Measurements from ENCODE around the gene PDPN.

Gene PDPN

DNA sequence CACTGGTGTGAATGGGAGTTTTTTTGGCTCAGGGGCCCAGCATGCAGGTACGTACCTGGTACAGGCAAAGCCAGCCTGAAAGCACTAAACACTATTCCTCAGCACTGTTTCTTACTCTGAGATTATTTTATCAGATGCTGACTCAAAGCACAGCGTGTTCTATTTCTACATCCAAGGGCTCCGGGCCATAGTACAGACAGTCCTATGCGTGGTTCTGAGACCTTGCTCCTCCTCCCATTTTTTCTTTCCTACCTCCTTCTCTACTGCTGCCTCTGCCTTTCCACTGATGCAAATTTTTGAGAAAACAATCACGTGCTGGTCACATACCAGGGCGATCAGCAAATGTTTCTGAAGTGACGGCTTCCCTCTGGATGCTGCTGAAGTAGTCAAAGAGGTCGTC lies 36.3 kb downstream of the PDPN start:
- DNase-seq, result no peak

DNA sequence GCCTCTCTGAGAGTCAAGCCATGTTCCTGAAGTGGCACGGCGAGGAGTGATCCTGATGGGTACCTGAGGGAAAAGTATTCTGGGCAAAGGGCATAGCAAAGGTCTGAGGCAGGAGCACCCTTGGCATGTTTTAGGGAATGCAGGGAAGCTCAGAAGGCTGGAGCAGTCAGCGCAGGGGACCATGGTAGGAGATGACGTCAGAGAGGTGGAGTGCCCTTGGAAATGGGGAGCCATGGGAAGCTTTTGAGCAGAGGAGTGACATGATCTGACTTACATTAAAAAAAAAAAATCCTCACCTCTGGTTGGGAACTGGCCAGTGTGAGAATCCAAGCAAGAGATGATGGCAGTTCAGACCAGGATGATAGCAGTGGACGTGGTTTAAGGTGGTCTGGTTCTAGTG lies 37.2 kb downstream of the PDPN start:
- DNase-seq, result no peak

DNA sequence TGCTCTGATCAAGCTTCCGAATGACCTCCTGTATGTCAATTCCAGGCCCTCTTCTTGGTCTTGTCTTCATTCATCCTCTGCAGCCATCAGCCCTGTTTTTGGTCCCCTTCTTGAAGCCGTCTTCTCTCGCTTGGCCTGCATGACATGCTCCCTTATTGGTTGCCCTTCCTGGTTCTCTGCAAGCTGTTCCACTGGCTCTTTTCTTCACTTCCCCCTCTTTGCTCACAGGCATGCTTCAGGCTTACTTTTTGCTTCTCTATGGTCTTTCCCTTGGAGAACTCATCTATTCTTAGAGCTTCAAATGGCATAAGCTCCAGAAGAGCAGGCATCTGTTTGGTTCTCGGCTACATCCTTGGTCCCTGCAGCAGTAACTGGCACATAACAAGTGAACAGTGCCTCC lies 38.8 kb downstream of the PDPN start:
- no peak for DNase-seq

DNA sequence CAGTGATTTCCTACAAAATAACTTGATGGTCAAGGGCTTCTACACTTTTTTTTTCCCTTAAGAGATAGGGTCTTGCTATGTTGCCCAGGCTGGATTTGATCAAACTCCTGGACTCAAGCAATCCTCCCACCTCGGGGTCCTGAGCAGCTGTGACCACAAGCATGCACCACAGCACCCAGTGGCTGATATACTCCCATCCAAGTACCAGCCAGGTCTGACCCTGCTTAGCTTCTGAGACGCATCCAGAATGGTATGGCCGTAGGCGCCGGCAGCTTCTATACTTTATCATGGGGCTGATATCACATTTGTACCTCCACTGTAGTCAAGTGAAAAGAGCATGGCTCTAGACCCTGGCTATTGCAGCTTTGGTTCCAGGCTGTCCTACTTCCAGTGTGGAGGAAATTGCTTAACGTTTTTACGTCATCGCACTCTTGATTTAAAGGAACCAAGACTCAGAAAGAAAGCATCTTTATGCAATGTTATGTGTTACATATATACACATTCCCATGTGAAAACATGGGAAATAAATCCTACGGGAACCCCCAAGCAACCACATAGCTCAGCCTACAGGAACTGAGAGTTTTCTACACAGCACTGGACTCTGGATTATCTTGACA lies 39.5 kb downstream of the PDPN start:
- DNase-seq, result no peak

DNA sequence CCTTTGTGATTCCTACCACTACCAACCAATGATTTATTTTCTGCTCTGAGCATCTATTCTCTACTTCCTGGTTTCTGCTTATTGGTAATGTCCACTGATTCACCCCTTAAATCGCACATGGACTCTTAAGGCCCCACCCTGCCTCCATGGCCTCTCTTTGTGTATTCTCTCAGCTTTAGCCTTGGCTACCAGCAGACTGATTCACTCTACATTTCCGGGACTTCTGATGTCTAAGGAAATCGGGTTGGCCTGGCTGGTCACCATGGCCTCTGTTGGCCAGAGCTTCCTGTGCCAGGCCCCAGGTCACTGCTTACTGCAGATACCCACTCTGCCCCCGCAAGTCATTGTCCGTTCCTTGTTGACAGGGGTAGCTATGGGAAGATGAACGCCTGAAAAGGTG lies 40.9 kb downstream of the PDPN start:
- no peak for DNase-seq

DNA sequence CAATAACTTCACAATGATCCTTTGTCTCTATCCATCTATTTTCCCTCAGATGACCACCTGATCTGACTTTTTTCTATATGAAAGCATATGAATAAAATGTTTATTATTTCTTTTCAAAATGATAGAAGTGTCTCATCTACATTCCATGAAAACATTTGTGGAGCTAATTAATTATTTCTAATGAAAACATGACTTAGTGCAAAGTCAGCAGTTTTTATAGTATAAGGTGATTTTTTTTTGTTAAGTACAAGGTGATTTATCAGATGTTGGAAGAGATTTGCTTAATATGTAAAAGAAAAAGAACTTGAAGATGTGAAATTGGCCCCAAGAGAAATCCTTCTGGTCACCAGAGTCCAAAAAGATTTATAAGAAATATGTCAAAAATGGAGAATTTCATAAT lies 43.5 kb downstream of the PDPN start:
- DNase-seq, result no peak

DNA sequence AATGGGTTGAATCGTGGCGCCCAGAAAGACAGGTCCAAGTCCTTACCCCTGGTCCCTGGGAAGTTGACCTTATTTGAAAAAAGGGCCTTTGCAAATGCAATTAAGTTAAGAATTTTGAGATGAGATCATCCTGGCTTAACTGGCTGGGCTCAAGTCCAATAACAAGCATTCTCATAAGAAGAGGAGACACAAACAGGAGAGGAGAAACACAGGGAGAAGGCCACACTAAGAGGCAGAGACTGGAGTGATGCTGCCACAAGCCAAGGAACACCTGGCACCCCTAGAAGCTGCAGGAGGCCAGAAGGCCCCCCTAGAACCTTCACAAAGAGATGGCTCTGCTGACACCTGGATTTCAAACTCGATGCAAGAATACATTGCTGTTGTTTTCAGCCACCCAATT lies 44.6 kb downstream of the PDPN start:
- no peak for DNase-seq

DNA sequence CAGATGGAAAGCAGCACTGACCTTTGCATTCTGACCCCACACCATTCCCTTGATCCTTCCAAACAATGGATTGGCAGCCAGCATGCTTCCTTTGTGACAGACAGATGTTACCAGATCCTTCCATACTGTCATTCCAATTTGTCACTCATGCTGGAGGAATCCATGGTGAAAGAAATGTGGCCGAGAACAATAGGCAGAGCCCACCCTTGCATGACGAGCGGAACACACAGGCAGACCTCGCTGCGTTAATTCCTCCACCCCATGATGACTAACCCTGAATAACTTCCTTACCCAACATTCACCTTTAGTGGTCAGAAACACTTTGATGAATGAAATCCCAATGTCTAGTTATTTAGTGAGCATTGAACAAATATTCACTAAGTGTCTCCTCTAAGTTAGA lies 45.1 kb downstream of the PDPN start:
- DNase-seq, result no peak

DNA sequence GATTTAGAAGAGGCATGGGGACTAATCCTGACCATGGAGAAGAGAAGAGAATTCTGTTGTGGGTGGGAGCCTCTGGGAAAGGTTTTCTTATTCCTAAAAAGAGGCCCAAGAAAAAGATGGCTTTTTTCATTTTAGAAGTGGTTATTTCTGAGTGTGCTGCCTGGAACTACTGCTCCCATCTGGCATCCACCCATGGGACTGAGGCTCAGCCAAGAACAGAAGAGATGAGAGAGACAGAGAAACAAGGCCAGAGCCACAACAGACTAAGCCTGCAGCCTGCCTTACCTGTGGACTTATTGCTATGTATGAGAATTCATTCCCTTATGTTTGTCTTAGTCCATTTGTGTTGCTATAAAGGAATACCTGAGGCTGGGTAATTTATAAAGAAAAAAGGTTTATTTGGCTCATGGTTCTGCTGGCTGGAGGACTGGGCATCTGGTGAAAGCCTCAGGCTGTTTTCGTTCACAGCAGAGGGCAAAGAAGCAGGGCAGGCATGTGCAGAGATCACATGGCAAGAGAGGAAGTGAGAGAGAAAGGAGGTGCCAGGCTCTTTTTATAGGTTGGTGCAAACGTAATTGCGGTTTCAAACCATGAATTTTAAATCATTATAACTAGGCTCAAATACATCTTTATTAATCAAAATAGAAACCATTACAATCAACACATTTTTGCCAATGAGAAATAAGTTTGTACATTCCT lies 58.8 kb downstream of the PDPN start:
- no peak for DNase-seq

DNA sequence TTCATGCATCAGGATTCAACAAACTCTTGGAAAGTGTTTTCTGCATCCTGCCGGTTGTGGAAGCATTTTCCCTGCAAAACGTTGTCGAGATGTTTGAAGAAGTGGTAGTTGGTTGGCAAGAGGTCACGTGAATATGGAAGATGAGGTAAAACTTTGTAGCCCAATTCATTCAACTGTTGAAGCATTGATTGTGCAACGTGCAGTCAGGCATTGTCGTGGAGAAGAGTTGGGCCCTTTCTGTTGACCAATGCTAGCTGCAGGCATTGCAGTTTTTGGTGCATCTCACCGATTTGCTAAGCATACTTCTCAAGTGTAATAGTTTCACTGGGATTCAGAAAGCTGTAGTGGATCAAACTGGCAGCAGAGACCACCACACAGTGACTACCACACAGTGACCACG lies 59.4 kb downstream of the PDPN start:
- DNase-seq, result no peak

DNA sequence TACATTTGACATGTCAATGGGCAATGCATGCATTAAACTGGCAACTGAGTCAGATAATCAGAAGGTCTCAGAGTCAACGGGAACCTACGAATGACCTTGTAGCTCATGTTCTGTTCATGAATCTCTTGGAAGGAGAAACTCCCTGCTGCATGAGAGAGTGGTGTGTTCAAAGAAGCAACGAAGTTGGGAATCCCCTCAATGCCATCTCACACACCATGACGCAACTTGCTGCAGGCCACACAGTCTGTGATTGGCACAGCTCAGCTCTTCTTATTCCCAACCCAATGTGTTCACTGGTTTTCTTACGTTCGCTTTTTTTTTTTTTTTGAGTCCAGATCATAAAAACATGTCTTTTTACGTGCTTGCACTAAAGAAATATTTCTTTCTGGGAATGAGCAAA lies 62.9 kb downstream of the PDPN start:
- no peak for DNase-seq

DNA sequence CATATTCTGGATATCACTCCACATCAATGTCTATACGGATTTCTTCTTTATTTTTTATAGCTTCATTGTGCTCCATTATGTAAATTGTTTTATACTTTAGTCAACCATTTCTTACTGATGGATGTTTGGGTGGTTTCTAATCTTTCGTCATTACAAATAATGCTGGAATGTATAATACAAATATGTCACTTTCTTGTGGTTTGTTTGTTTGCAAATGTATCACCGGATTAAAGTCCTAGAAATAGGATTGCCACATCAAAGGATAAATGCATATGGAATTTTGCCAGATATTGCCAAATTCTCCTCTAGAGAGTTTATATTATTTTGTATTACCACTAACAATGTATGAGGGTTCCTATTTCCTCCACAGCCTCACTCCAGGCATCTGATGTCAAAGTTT lies 67.6 kb downstream of the PDPN start:
- DNase-seq, result no peak

DNA sequence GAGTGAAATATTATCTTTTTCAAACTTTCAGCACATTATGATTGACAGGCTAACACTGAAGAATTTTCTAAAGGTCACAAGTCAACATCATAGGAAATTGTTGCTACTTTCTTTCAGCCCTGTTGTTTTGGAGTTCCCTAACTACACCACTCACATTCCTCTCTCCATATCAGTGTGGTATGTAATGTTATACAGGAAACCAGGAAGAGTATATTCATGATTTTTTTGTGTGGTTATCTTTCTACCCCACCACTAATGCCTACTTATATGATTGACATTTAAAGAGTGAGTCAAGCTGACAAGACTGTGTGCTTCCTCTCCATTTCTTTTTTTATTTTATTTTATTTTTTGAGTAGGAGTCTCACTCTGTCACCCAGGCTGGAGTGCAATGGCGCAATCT lies 68.6 kb downstream of the PDPN start:
- no peak for DNase-seq

DNA sequence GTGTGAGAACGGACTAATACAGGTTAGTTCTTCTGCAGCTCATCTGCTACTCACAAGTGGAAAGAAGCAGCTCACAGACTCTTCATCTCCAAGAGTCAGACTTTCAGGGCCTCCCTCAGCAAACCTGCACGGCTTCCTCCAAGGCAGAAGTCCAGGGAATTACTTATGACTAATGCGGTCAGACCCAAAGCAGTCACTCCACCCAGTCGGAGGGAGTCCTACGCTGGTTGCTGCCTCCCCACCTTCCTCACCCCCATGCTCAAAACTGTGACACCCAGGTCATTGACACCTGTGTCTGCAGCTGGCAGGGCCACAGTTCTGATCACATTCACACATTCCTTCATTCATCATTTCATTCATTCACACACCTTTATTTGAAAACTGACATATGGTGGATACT lies 77.9 kb downstream of the PDPN start:
- no peak for DNase-seq

DNA sequence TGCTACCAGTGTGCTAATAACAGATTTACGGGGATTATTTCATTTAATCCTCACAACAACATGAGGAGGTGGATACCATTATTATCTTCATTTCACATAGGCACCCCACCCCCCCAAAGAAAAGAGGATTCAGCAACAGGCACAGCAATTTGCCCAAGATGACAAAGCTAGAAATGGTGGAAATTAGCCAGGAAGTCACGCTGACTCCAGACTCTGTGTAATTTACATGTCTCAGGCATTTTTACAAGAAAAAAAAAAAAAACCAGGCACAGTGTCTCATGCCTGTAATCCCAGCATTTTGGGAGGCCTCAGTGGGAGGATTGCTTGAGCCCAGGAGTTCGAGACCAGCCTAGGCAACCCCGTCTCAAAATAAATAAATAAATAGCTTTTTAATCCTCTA lies 78.9 kb downstream of the PDPN start:
- DNase-seq, result no peak

DNA sequence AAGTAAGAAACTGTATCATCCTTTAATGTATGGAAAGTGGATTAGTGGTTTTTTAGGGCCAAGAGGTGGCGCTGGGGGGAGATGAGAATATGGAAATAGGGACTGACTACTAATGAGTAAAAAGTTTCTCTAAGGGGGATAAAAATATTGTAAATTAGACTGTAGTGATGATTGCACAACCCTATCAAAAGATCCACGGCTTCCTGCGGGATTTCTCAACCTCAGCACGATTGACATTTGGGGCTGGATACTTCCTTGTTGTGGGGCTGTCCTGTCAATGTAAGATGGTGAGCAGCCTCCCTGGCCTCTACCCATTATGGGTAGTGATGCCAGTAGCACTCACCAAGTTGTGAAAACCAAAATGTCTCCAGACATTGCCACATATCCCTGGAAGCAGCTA lies 80.3 kb downstream of the PDPN start:
- DNase-seq, result no peak

DNA sequence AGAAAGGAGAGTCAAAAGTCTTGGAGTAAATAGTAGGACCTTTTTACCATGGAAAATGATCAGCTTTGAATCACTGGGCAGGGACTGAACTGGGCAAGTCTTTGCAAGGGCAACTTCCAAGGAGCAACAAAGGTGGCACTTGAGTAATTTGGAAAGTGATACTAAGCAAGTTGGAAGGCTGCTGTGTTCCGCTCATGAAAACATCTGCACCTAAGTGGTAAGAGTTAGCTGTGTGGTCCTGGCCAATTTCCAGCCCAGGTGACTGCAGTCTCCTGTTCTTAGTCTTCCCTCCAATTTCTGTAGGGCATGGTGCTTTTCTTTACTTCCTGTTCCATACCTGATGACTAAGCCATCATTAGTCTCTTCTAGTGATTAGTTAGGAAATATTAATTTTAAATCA lies 80.8 kb downstream of the PDPN start:
- DNase-seq, result no peak

DNA sequence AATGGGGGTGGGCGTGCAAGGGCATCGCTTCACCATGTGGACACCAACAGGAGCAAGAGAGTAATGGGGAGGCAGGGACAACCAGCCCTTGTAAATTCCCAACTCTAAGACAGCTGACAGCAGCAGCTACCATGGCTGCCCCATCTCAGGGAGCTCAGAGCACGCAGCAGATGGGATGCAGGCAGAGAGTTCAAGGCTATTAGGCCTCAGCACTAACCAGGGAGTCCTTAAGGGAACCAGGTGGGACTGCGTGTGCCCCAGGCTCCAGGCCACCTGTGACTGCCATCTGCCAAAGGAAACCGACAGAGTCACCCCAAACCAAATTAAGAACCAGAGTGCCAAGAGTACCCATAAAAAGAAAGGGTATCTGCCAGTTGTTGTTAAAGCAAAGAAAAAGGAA lies 82.7 kb downstream of the PDPN start:
- no peak for DNase-seq
